T-helper 2 cell treated with Interferon-gamma antibody and Interleukin-4, amounts not matched to agents 100 ng/mL and 5 ng/mL, for 36 hours (primary cell): ENCODE results near the gene ST8SIA2. TPM values are rescaled to one million over a fixed set of nuclear protein-coding genes. Genes with fewer than 3 reads are reported as not detected.

ENCODE experiments used
- intact Hi-C: fragments of 100-400 bp; cut with micrococcal nuclease; formaldehyde crosslinking; loops from one replicate; pipeline ENCODE4 v1.15.1; 2023
- total RNA-seq: library from RNA; stranded (reverse); gene quantifications from 2 replicates; pipeline ENCODE4 v1.2.3, GENCODE V29; 2022

Gene ST8SIA2
- total RNA-seq, result not detected in 2 replicates

- intact Hi-C loops, result no loop called here
These were observed at the start of gene ST8SIA2 for GRCh38 chr15:92393071-92393979. TSS of gene ST8SIA2 (plus strand) at chr15:92393881. CDS start at chr15:92394065, 184 bp downstream.

GRCh38 chr15:92343924-92344643 is 49.6 kb upstream of the ST8SIA2 start:
- intact Hi-C loops, result no loop called here

- intact Hi-C loops, result no loop called here
These were observed 47.6 kb upstream of the ST8SIA2 start for GRCh38 chr15:92346063-92346462.

GRCh38 chr15:92355307-92355706 is 38.4 kb upstream of the ST8SIA2 start:
- intact Hi-C loops, result no loop called here

- intact Hi-C loops, result no loop called here
These were observed 32.2 kb upstream of the ST8SIA2 start for GRCh38 chr15:92361321-92362000.

- intact Hi-C loops, result no loop called here
These were observed 31.7 kb upstream of the ST8SIA2 start for GRCh38 chr15:92362001-92362350.

- intact Hi-C loops, result no loop called here
These were observed 28.6 kb upstream of the ST8SIA2 start for GRCh38 chr15:92365084-92365483.

GRCh38 chr15:92365906-92366305 is 27.8 kb upstream of the ST8SIA2 start:
- intact Hi-C loops, result no loop called here

- intact Hi-C loops, result no loop called here
These were observed 27.3 kb upstream of the ST8SIA2 start for GRCh38 chr15:92366381-92366780.

GRCh38 chr15:92375057-92375456 is 18.6 kb upstream of the ST8SIA2 start:
- intact Hi-C loops, result no loop called here

GRCh38 chr15:92376109-92376508 is 17.6 kb upstream of the ST8SIA2 start:
- intact Hi-C loops, result no loop called here

- intact Hi-C loops, result no loop called here
These were observed 16.4 kb upstream of the ST8SIA2 start for GRCh38 chr15:92377083-92377789.

GRCh38 chr15:92383519-92384324 is 10.0 kb upstream of the ST8SIA2 start:
- intact Hi-C loops, result no loop called here

GRCh38 chr15:92384381-92384780 is 9.3 kb upstream of the ST8SIA2 start:
- intact Hi-C loops, result no loop called here

- intact Hi-C loops, result no loop called here
These were observed 8.6 kb upstream of the ST8SIA2 start for GRCh38 chr15:92385096-92385495.

GRCh38 chr15:92391640-92392039 is 2.0 kb upstream of the ST8SIA2 start:
- intact Hi-C loops, result no loop called here

GRCh38 chr15:92392462-92392861 is 1.2 kb upstream of the ST8SIA2 start:
- intact Hi-C loops, result no loop called here

- intact Hi-C loops, result no loop called here
These were observed 263 bp downstream of the ST8SIA2 start for GRCh38 chr15:92393980-92394308.

GRCh38 chr15:92394309-92395097 is 822 bp downstream of the ST8SIA2 start:
- intact Hi-C loops, result no loop called here

- intact Hi-C loops, result no loop called here
These were observed 1.5 kb downstream of the ST8SIA2 start for GRCh38 chr15:92395098-92395635.
